AG04449 (cell line): ENCODE data around the gene SPTB.

Source experiments
- CTCF ChIA-PET: fragments of 350-600 bp; formaldehyde crosslinking; extraction: SDS; loops from one replicate; lab custom pipeline; 2021; ENCODE audit warnings: antibody characterized with exemption; lab: Yijun Ruan, JAX
- POLR2A ChIA-PET: fragments of 400-600, 350-600 bp; formaldehyde crosslinking; extraction: SDS; loops from one replicate; lab custom pipeline; 2020; ENCODE audit warnings: antibody characterized with exemption, inconsistent platforms; lab: Yijun Ruan, JAX
- DNase-seq: peaks from one replicate; pipeline ENCODE4 v3.0.0-alpha.2; 2010; ENCODE audit warnings: low read depth, low spot score
- H3K4me3 ChIP-seq: 2 replicates; pipeline ENCODE4 v1.5.1; 2011; ENCODE audit warnings: low read depth, mild to moderate bottlenecking, control low read depth, low read length
- CTCF ChIP-seq: IDR thresholded peaks from one replicate; pipeline ENCODE4 v1.5.1; 2011; ENCODE audit warnings: mild to moderate bottlenecking, moderate library complexity, low read length, control low read depth, inconsistent platforms; ENCODE audit not compliant: insufficient read depth; ENCODE audit errors: missing control alignments

The SPTB gene

DNA sequence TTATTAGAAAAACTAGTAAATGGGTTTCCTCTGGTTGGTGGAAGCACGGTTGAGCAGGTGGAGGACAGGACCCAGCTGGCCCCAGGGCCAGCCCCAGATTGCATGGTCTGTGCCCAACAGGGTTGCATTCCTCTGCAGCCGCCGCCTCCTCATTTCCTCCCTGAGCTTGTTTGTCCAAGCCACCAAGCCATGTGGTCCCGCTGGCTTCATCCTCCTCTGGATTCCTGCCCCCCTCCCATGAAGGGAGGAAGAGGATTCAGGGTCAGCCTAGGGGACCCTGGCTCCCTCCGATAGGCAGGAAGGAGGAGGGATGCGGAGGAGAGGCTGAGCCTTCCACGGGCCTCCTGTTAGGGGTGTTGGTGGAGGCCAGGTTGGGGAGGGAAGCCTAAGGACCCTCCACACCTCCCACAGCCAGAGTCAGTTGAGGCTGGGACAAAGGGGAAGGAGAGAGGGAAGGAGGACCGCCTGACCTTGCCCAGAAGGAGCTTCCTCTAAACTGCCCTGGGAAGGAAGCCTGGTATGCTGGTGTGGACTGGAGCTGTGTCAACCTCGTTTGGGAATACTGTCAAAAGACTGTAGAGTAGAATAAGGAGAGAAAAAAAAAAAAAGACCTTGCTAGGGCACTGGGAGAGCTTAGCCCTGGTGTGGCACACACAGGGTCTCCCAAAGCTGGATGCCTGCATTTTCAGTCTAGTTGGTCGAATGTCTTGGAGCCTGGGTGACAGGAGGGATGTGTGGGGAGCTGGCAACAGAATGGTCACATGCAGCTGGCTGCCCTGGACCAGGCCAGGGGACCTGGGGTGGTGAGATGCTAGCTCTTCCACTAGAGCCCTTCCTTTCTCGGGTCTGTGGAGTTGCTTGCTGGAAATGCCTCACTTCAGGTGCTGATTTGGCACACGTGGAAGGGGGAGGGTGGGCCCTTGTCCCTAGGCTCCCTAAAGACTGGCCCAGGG, 133.1 kb downstream of the SPTB start:
- H3K4me3 ChIP-seq = no peak overlapping the region
- no peak for DNase-seq
- CTCF ChIA-PET = interaction anchor here (0.7 to 2.2 kb wide), 9 partner anchors 13 to 145 kb away, joined by 3 to 10 read pairs (median 3); no protein-coding TSS in a partner anchor
- POLR2A ChIA-PET = interaction anchor here (1.0 kb wide), 1 partner anchor 12 kb away, joined by 3 read pairs; no protein-coding TSS in a partner anchor
- TF ChIP-seq CTCF = no peak

GRCh38 chr14:64745511-64746091, 134.1 kb downstream of the SPTB start:
- CTCF ChIA-PET = interaction anchor here (0.7 to 2.2 kb wide), 7 partner anchors 16 to 146 kb away, joined by 3 to 10 read pairs (median 3); no protein-coding TSS in a partner anchor
- TF ChIP-seq CTCF = peak; percentile 20
- DNase-seq = no peak
- POLR2A ChIA-PET = interaction anchor here (1.0 kb wide), 1 partner anchor 13 kb away, joined by 3 read pairs; no protein-coding TSS in a partner anchor
- no peak overlapping the region for H3K4me3 ChIP-seq

DNA sequence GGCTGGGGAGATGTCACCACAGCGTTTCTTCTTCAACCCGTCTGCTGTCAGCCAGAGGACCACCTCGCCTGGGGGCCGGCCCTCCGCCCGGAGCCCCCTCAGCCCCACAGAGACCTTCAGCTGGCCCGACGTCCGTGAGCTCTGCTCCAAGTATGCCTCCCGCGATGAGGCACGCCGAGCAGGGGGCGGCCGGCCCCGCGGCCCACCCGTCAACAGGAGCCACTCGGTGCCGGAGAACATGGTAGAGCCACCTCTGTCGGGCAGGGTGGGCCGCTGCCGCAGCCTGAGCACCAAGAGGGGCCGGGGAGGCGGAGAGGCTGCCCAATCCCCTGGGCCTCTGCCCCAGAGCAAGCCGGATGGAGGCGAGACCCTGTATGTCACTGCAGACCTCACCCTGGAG, 136.6 kb downstream of the SPTB start:
- DNase-seq = no peak
- H3K4me3 ChIP-seq = no peak overlapping the region
- no peak for TF ChIP-seq CTCF
- POLR2A ChIA-PET = no interaction called here
- CTCF ChIA-PET = no interaction called here

DNA sequence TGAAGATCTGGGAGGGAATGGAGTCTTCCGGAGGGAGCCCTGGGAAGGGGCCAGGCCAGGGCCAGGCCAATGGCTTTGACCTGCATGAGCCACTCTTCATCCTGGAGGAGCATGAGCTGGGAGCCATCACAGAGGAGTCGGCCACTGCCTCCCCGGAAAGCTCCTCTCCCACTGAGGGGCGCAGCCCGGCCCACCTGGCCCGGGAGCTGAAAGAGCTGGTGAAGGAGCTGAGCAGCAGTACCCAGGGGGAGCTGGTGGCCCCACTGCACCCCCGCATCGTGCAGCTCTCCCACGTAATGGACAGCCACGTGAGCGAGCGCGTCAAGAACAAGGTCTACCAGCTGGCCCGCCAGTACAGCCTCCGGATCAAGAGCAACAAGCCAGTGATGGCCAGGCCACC, 137.7 kb downstream of the SPTB start:
- TF ChIP-seq CTCF = no peak
- POLR2A ChIA-PET = no interaction called here
- H3K4me3 ChIP-seq = no peak overlapping the region
- CTCF ChIA-PET = no interaction called here
- DNase-seq = no peak

DNA sequence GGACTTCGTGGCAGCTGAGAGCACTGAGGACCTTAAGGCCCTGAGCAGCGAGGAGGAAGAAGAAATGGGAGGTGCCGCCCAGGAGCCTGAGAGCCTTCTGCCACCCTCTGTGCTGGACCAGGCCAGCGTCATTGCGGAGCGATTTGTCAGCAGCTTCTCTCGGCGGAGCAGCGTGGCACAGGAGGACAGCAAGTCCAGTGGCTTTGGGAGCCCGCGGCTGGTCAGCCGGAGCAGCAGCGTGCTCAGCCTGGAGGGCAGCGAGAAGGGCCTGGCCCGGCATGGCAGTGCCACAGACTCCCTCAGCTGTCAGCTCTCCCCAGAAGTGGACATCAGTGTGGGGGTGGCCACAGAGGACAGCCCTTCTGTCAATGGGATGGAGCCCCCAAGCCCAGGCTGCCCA, 138.5 kb downstream of the SPTB start:
- TF ChIP-seq CTCF = no peak
- DNase-seq = no peak
- POLR2A ChIA-PET = interaction anchor here (0.5 kb wide), 1 partner anchor 201 kb away, joined by 3 read pairs; the partner anchor contains the start of gene HSPA2
- no peak overlapping the region for H3K4me3 ChIP-seq
- CTCF ChIA-PET = no interaction called here

DNA sequence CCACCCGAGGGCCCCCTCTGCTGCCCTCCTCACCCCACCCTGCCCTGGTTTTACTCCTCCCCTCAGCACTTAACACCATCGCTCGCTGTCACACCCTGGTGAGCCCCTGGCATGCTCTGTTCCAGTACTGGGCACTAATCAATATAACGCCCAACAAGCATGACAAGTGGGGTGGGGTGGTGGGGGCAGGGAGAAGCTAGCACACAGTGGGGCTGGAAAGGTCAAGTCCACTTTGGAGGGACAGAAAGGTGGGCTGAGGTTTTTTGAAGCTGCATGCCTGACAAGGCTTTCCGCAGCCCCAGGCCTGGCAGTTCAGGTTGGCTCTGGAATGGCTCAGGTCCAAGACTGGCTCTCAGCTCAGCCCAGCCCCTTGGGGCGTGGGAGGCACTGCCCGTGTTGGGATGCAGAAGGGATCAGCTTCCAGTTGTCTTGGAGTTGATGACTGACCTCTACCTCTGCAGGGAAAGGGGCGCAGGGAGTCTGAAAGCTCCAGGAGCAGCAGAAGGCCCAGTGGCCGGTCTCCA, 141.4 kb downstream of the SPTB start:
- ChIA-PET POLR2A (no interaction called here), CTCF (no interaction called here)
- no peak for TF ChIP-seq CTCF
- no peak overlapping the region for H3K4me3 ChIP-seq
- no peak for DNase-seq
